Measurements from ENCODE around the gene LRRC43. TPM values are rescaled to one million over a fixed set of nuclear protein-coding genes. Genes with fewer than 3 reads are reported as not detected.

The LRRC43 gene
- total and polyA plus RNA-seq, 4 donors = 0.03 to 0.67 (median 0.13) TPM; not detected in 1

GRCh38 chr12:122150127-122150681 lies 32.7 kb upstream of the LRRC43 start:
- Histone ChIP-seq H3K9me3 (ENCODE audit: control insufficient read depth in 4 of 4, low read length in 3 of 4) (no peaks in the 10 kb centered on the region), H3K4me3 (ENCODE audit: low read depth in 1 of 3, low read length in 3 of 3) (no peak overlapping the region), H3K27me3 (ENCODE audit: control insufficient read depth in 4 of 4, insufficient read depth in 4 of 4, low read length in 3 of 4) (no peaks in the 10 kb centered on the region), H3K27ac (ENCODE audit: low read depth in 1 of 2, low read length in 2 of 2) (no peak overlapping the region), H3K36me3 (ENCODE audit: control insufficient read depth in 4 of 4, insufficient read depth in 3 of 4, low read depth in 1 of 4, low read length in 3 of 4) (no peaks in the 10 kb centered on the region), H3K9ac (ENCODE audit: low read depth in 1 of 2, low read length in 2 of 2) (no peak overlapping the region), H3K4me1 (ENCODE audit: control insufficient read depth in 4 of 4, insufficient read depth in 4 of 4, low read length in 3 of 4) (no peaks in the 10 kb centered on the region)
- WGBS = 74% methylated on average over 8 of the region's 8 CpGs
- no peak for TF ChIP-seq ATF3 (IDR thresholded peaks at IDR 0.05)
- TF ChIP-seq YY1 (IDR thresholded peaks at IDR 0.05) = no peak
- no peak for TF ChIP-seq NR2F2 (IDR thresholded peaks at IDR 0.05)
- no peak for TF ChIP-seq REST (IDR thresholded peaks at IDR 0.05)
- no peak for TF ChIP-seq GABPA (IDR thresholded peaks at IDR 0.05 in 1 of 2, conservative IDR thresholded peaks at IDR 0.05 in 1 of 2)
- no peak for TF ChIP-seq TAF1 (conservative IDR thresholded peaks at IDR 0.05)
- TF ChIP-seq RXRA (IDR thresholded peaks at IDR 0.05) = no peak
- no peak for TF ChIP-seq RAD21 (IDR thresholded peaks at IDR 0.05)
- no peak for DNase-seq (ENCODE audit: low spot score)

- Histone ChIP-seq H3K4me3 (ENCODE audit: low read depth in 1 of 3, low read length in 3 of 3) (no peak overlapping the region), H3K36me3 (ENCODE audit: control insufficient read depth in 4 of 4, insufficient read depth in 3 of 4, low read depth in 1 of 4, low read length in 3 of 4) (no peaks in the 10 kb centered on the region), H3K9me3 (ENCODE audit: control insufficient read depth in 4 of 4, low read length in 3 of 4) (no peaks in the 10 kb centered on the region), H3K27me3 (ENCODE audit: control insufficient read depth in 4 of 4, insufficient read depth in 4 of 4, low read length in 3 of 4) (no peaks in the 10 kb centered on the region), H3K27ac (ENCODE audit: low read depth in 1 of 2, low read length in 2 of 2) (no peak overlapping the region), H3K4me1 (ENCODE audit: control insufficient read depth in 4 of 4, insufficient read depth in 4 of 4, low read length in 3 of 4) (no peaks in the 10 kb centered on the region), H3K9ac (ENCODE audit: low read depth in 1 of 2, low read length in 2 of 2) (no peak overlapping the region)
- WGBS = 91% methylated on average over 9 of the region's 9 CpGs
- TF ChIP-seq YY1 (IDR thresholded peaks at IDR 0.05) = no peak
- TF ChIP-seq NR2F2 (IDR thresholded peaks at IDR 0.05) = no peak
- no peak for TF ChIP-seq RXRA (IDR thresholded peaks at IDR 0.05)
- TF ChIP-seq GABPA (IDR thresholded peaks at IDR 0.05 in 1 of 2, conservative IDR thresholded peaks at IDR 0.05 in 1 of 2) = no peak
- TF ChIP-seq TAF1 (conservative IDR thresholded peaks at IDR 0.05) = no peak
- no peak for TF ChIP-seq MAX (IDR thresholded peaks at IDR 0.05)
- TF ChIP-seq RAD21 (IDR thresholded peaks at IDR 0.05) = no peak
- TF ChIP-seq FOXA2 (IDR thresholded peaks at IDR 0.05) = no peak
- TF ChIP-seq ZBTB33 (IDR thresholded peaks at IDR 0.05) = no peak
- no peak for TF ChIP-seq REST (IDR thresholded peaks at IDR 0.05)
- no peak for TF ChIP-seq EGR1 (IDR thresholded peaks at IDR 0.05; ENCODE audit: low read depth in 2 of 2)
- no peak for TF ChIP-seq HNF4A (conservative IDR thresholded peaks at IDR 0.05)
- no peak for TF ChIP-seq ATF3 (IDR thresholded peaks at IDR 0.05)
- TF ChIP-seq CTCF (IDR thresholded peaks at IDR 0.05; ENCODE audit: low read depth, low read length, missing input control) = no peak
- DNase-seq (ENCODE audit: low spot score) = no peak
Measured at GRCh38 chr12:122152754-122153153, 30.2 kb upstream of the LRRC43 start.
